HepG2 (cell line): ENCODE results near the gene FRMPD2. TPM values are rescaled to one million over a fixed set of nuclear protein-coding genes. Genes with fewer than 3 reads are reported as not detected.
A peak's percentile ranks its signal among the peaks of the same experiment; 100 is the strongest.

Experiments
- HNF4A ChIP-seq: sonication (generic); formaldehyde crosslinking; IDR thresholded peaks from 2 replicates; pipeline ENCODE4 v1.4.0; 2020; ENCODE audit warnings: missing genetic modification reagents
- LCORL ChIP-seq, 2 experiments: fragments of 450-650 bp in 1 of 2; sonication (generic) in 1 of 2; formaldehyde crosslinking in 1 of 2; IDR thresholded peaks; 2 replicates each; pipeline versions ENCODE4 v1.5.0 to v1.6.1; 2017 to 2020; ENCODE audit warnings: antibody characterized with exemption in 1 of 2, missing genetic modification reagents in 1 of 2
- SALL1 ChIP-seq: sonication (generic); formaldehyde crosslinking; IDR thresholded peaks from 2 replicates; pipeline ENCODE4 v1.8.0; 2022; ENCODE audit warnings: mild to moderate bottlenecking, missing genetic modification reagents
- TEAD3 ChIP-seq: optimal IDR thresholded peaks from 2 replicates; pipeline ENCODE3; 2016; ENCODE audit warnings: borderline replicate concordance
- polyA plus RNA-seq, 8 experiments: library from polyadenylated mRNA; depleted of rRNA in 3 of 8; stranded (reverse) in 7 of 8; unstranded in 1 of 8; fragments of >200 nt; fragmentation: Illumina TruSeq in 4 of 8; extraction: Trizol in 4 of 8; gene quantifications; 2 replicates each; pipeline versions ENCODE4 v1.2.1 to v1.2.3, GENCODE V29; 2011 to 2016; ENCODE audit warnings: low read depth in 4 of 8, missing spikeins in 1 of 8, mixed read lengths in 1 of 8; ENCODE audit not compliant: insufficient read depth in 1 of 8
- total RNA-seq, 5 experiments: library from RNA; depleted of rRNA; stranded (reverse); fragments of >200 nt; fragmentation: Illumina TruSeq; extraction: Trizol; gene quantifications; 2 replicates each; pipeline ENCODE4 v1.2.3, GENCODE V29; 2016; ENCODE audit warnings: low read depth in 1 of 5
- TF ChIP-seq, protein P1 (sequence below): IDR thresholded peaks from 2 replicates; pipeline ENCODE4 v1.6.1; 2016; ENCODE audit warnings: low read depth
- TF ChIP-seq, protein P2 (sequence below): sonication (generic); formaldehyde crosslinking; IDR thresholded peaks from 2 replicates; pipeline ENCODE4 v1.8.0; 2022; ENCODE audit warnings: mild to moderate bottlenecking, missing genetic modification reagents, borderline replicate concordance
- TF ChIP-seq, protein P3 (sequence below): sonication (generic); formaldehyde crosslinking; IDR thresholded peaks from 2 replicates; pipeline ENCODE4 v1.8.1; 2022; ENCODE audit warnings: low read depth, mild to moderate bottlenecking, missing genetic modification reagents

The FRMPD2 gene
- total and polyA plus RNA-seq, 2 of the 13 experiments (the other 11 are each of a cell fraction or from before 2014, with no cell fraction given), result 0.45 to 1.3 TPM

DNA sequence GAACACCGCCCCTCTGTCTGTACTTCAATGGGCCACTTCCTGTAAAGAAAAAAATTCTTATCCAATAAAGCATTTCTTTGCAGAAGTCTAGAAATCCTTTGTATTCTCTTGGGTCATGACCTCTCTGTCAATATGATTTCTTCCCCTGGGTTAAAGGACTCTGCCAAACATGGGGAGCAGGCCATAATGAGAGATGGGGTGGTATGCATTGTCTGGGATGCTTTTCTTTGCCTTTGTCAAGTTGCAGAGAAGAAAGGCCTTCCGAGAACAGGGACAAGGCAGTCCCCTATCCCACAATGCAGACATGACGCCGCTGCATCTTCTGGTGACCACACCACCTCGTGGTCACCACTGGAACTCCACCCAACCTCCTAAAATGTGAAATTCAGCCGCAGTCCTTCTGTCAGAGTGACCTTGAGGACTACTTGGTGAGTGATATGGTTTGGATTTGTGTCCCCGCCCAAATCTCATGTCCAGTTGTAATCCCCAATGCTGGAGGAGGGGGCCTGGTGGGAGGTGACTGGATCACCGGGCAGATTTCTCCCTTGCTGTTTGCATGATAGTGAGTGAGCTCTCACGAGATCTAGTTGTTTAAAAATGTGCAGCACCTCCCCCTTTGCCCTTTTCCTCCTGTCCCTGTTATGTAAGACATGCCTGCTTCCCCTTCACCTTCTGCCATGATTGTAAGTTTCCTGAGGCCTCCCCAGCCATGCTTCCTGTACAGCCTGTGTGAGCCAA lies 15.2 kb upstream of the FRMPD2 start (continued):
- TF ChIP-seq, protein P1, sequence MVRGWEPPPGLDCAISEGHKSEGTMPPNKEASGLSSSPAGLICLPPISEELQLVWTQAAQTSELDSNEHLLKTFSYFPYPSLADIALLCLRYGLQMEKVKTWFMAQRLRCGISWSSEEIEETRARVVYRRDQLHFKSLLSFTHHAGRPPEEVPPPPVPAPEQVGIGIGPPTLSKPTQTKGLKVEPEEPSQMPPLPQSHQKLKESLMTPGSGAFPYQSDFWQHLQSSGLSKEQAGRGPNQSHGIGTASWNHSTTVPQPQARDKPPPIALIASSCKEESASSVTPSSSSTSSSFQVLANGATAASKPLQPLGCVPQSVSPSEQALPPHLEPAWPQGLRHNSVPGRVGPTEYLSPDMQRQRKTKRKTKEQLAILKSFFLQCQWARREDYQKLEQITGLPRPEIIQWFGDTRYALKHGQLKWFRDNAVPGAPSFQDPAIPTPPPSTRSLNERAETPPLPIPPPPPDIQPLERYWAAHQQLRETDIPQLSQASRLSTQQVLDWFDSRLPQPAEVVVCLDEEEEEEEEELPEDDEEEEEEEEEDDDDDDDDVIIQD (CRISPR knock-in tag), result 0 out of 2 replicates have a peak, but pooled peaks have one; percentile 19
- no peak for TF ChIP-seq HNF4A (CRISPR knock-in tag)
- peak; percentile 18 for TF ChIP-seq TEAD3 (CRISPR knock-in tag)
- TF ChIP-seq, protein P2, sequence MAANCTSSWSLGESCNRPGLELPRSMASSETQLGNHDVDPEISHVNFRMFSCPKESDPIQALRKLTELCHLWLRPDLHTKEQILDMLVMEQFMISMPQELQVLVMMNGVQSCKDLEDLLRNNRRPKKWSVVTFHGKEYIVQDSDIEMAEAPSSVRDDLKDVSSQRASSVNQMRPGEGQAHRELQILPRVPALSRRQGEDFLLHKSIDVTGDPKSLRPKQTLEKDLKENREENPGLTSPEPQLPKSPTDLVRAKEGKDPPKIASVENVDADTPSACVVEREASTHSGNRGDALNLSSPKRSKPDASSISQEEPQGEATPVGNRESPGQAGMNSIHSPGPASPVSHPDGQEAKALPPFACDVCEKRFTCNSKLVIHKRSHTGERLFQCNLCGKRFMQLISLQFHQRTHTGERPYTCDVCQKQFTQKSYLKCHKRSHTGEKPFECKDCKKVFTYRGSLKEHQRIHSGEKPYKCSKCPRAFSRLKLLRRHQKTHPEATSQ (CRISPR knock-in tag), result peak; percentile 71; the same call in 1 of the 2 replicates
- TF ChIP-seq LCORL (IDR thresholded peaks at IDR 0.05), result no peak
- 0 out of 2 replicates have a peak, but pooled peaks have one; percentile 18 for TF ChIP-seq LCORL (CRISPR knock-in tag; IDR thresholded peaks at IDR 0.05)
- TF ChIP-seq, protein P3, sequence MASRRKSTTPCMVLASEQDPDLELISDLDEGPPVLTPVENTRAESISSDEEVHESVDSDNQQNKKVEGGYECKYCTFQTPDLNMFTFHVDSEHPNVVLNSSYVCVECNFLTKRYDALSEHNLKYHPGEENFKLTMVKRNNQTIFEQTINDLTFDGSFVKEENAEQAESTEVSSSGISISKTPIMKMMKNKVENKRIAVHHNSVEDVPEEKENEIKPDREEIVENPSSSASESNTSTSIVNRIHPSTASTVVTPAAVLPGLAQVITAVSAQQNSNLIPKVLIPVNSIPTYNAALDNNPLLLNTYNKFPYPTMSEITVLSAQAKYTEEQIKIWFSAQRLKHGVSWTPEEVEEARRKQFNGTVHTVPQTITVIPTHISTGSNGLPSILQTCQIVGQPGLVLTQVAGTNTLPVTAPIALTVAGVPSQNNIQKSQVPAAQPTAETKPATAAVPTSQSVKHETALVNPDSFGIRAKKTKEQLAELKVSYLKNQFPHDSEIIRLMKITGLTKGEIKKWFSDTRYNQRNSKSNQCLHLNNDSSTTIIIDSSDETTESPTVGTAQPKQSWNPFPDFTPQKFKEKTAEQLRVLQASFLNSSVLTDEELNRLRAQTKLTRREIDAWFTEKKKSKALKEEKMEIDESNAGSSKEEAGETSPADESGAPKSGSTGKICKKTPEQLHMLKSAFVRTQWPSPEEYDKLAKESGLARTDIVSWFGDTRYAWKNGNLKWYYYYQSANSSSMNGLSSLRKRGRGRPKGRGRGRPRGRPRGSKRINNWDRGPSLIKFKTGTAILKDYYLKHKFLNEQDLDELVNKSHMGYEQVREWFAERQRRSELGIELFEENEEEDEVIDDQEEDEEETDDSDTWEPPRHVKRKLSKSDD (CRISPR knock-in tag), result no peak
- TF ChIP-seq SALL1 (CRISPR knock-in tag), result 0 out of 2 replicates have a peak, but pooled peaks have one; percentile 9
